ENCODE data around the gene MICAL2. TPM values are rescaled to one million over a fixed set of nuclear protein-coding genes. Genes with fewer than 3 reads are reported as not detected.
A peak's percentile ranks its signal among the peaks of the same experiment; 100 is the strongest.

MICAL2 gene, protein sequence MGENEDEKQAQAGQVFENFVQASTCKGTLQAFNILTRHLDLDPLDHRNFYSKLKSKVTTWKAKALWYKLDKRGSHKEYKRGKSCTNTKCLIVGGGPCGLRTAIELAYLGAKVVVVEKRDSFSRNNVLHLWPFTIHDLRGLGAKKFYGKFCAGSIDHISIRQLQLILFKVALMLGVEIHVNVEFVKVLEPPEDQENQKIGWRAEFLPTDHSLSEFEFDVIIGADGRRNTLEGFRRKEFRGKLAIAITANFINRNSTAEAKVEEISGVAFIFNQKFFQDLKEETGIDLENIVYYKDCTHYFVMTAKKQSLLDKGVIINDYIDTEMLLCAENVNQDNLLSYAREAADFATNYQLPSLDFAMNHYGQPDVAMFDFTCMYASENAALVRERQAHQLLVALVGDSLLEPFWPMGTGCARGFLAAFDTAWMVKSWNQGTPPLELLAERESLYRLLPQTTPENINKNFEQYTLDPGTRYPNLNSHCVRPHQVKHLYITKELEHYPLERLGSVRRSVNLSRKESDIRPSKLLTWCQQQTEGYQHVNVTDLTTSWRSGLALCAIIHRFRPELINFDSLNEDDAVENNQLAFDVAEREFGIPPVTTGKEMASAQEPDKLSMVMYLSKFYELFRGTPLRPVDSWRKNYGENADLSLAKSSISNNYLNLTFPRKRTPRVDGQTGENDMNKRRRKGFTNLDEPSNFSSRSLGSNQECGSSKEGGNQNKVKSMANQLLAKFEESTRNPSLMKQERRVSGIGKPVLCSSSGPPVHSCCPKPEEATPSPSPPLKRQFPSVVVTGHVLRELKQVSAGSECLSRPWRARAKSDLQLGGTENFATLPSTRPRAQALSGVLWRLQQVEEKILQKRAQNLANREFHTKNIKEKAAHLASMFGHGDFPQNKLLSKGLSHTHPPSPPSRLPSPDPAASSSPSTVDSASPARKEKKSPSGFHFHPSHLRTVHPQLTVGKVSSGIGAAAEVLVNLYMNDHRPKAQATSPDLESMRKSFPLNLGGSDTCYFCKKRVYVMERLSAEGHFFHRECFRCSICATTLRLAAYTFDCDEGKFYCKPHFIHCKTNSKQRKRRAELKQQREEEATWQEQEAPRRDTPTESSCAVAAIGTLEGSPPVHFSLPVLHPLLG
- total RNA-seq = 34.2 TPM

DNA sequence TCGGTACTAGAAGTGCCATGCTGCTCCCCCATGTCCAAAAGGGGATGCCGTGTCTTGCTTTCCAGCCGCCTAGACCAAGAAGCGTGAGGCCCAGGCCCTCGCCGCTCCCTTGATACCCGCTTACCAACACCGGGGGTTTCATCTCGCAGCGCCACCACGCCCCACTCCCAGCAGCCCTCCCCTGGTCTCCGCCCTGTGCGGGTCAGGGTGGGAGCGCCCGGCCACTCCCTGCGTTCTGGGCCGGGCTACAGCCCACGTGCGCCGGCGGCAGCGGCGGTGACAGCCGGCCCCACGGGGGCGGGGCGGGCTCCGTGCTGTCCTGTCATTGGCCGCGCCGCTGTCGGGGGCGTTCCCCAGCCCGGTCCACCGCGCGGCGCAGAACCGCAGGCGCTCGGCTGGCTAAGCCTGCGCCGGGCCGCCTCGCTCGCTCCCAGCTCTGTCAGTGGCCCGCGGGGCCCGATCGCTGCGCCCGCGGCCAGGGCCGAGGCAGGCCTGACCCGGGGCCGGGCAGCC, at the start of gene MICAL2:
TSS of gene MICAL2 (plus strand) at position 390 of the 513 bp plus-strand sequence. CDS start 51,566 bp downstream, outside the sequence.
- peak; percentile 63 to 87 (median 85) for DNase-seq (ENCODE audit: low read depth in 2 of 3, low spot score in 2 of 3)

DNA sequence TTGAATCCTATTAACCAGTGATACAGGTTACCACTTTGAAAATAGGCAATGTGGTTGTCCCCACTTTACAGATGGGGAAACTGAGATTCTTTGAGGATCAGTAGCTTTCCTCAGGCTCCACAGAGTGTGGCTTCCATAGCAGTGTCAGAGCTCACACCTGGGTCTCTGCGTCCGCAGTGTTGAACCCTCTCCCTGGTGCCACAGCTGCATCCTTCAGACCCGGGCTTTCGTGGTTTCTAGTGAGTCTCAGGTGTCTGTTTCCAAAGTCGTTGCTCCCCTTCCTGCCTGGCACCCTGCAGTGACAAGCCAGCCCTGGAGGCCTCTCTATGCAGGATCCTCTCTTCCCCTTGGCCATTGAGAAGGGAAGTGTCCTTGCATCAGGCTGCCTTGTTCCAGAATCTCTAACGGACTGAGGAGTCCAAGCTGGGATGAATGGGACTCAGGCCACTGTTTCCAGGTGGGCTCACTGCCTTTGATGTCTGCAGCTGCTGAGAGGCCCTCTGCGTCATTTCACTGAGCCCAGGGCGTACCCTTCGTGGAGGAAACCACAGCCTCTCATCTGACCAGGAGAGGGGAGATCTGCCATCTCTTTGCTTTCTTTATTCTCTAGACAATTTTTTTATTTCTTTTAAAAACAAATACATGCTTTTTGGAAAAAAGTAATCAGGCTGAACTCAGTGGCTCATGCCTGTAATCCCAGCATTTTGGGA, 48.4 kb upstream of the MICAL2 start:
- peak in 1 of 3 donors; percentile 51 for DNase-seq (ENCODE audit: low read depth in 2 of 3, low spot score in 2 of 3)

DNA sequence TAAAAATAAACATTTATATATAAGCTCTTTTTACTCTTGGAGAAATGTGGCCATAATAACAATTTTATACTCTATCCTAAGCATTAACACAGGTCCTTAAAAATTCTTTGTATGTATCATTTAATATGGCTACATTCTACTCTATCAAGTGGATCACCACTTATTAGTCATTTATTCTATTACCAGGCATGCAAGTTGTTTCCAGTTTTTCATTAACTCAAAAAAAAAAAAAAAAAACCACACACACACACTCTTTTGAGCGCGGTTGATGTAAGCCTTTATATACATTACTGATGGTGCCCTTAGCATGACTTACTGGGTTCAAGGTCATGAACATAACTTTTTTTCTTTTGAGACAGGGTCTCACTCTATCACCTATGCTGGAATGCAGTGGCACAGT, 47.1 kb upstream of the MICAL2 start:
- no peak for DNase-seq (ENCODE audit: low read depth in 2 of 3, low spot score in 2 of 3)

DNA sequence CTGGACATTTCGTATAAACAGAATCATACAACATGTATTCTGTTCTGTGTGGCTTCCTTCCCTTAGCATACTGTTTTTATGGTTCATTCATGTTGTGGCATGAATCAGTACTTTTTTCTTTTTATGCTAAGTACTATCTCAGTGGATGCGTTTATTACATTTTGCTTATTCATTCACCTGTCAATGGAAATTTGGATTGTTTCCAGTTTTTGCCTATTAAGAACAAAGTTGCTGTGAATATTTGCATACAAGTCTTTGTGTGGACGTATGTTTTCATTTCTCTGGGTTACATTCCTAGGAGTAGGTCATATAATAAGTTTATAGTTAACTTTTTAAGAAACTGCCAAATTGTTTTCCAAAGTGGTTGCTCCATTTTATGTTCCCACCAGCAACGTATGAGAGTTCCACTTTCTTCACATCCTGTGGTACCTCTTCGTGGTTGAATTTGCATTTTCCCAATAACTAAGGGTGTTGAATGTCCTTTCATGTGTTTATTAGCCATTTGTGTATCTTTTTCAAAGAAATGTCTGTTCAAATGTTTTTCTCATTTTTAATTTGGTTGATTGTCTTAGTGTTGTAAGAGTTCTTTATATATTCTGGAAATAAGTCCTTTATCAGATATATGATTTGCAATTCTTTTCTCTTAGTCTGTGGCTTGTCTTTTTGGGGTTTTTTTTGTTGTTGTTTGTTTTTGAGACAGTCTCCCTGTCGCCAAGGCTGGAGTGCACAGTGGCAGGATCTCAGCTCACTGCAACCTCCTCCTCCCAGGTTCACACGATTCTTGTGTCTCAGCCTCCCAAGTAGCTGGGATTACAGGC, 46.0 kb upstream of the MICAL2 start:
- DNase-seq (ENCODE audit: low read depth in 2 of 3, low spot score in 2 of 3) = no peak

DNA sequence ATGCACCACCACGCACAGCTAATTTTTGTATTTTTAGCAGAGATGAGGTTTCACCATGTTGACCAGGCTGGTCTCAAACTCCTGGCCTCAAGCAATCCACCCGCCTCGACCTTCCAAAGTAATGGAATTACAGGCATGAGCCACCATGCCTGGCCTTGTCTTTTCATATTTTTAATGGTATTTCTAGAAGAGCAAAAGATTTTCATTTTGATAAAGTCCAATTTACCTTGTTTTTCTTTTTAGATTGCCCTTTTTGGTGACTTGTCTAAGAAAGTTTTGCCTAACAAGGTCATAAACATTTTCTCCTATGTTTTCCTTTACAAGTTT, 45.5 kb upstream of the MICAL2 start:
- DNase-seq (ENCODE audit: low read depth in 2 of 3, low spot score in 2 of 3) = no peak

DNA sequence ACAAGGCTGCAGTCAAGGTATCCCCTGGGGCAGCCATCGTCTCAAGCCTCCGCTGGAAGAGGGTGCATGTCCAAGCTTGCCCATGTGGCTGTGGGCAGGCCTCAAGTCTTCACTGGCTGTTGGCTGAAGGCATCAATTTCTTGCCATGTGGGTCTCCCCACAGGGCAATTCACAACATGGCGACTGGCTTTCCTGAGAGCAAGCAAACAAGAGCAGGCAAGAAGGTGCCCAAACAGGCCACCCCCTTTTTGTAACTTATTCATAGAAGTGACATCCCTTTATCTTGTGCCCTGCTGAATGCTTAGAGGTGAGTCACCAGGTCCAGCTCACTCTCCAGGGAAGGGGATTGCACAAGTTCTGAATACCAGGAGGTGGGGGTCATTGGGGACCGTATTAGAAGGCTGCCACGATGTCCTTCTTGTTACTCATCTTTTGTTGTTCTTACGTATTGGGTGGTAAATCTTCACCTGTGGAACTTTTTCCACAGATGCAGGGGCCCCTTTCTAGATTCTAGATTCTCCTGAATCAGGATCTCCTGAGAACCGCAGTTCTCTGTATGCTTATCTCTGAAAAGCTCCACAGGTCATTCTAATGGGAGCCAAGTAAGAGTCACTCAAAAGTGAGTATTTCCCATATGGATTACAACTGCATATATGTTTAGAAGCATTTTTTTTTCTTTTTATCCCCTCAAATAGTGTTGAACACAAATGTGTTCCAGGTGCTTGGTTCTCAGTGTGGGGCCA, 44.2 kb upstream of the MICAL2 start:
- DNase-seq (ENCODE audit: low read depth in 2 of 3, low spot score in 2 of 3) = no peak

DNA sequence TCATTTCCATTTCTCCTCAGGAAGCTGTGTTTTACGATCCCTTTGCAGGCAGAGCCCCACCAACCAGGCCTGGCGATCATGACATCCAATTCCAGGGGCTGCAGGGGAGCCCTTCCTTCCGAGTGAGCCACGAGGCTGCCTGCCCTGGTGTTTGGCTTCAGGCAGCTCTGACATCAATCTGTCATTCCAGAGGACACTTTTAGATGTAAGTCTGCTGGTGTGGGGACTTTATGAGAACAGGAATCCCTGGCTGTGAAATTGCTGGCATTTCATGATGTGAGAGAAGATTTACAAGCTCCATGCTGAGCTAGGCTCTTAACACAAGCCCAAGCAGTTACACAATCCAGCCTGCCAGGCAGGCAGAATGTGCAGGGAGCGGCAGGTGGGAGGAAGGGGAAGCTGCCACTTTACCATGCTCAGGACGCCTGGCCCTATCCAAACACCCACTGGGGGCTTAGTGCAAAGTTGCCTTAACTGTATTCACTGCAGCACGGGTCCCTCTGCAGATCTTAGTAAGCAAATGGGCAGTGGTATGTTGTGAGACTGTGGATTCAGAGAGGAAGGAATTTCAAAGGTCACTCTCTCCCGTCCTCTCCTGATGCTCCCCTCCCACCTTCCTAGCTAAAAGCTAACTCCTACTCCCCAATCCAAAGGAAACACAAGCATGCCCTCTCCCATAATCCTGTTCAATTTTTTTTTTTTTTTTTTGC, 43.4 kb upstream of the MICAL2 start:
- DNase-seq (ENCODE audit: low read depth in 2 of 3, low spot score in 2 of 3) = peak in 1 of 3 donors; percentile 60

DNA sequence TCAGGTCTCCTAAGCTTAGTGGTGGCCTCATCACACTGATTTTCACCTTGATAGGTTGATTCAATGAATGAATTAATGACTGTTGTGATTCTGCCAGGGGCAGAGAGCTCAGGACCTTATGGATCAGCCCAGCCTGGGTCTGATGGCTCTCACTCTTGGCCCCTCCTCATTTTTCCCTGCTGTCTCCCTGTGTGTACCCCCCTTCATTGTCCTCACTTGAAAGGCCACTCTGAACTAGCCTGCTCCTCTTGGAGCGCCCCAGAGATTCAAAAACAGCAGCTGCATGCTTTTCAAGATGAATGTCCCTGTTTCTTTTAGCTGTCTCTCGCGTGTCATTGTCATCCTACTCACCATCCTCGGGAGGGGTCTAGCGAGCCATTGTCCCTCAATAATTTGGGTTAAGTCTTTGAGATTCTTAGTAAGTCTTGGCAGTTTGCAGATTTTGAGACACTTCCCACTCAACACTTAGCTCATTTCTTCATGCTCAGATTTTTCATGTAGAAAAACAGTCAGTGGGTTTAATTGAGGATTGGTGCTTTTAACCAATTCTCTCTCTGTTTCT, 42.5 kb upstream of the MICAL2 start:
- DNase-seq (ENCODE audit: low read depth in 2 of 3, low spot score in 2 of 3) = no peak

DNA sequence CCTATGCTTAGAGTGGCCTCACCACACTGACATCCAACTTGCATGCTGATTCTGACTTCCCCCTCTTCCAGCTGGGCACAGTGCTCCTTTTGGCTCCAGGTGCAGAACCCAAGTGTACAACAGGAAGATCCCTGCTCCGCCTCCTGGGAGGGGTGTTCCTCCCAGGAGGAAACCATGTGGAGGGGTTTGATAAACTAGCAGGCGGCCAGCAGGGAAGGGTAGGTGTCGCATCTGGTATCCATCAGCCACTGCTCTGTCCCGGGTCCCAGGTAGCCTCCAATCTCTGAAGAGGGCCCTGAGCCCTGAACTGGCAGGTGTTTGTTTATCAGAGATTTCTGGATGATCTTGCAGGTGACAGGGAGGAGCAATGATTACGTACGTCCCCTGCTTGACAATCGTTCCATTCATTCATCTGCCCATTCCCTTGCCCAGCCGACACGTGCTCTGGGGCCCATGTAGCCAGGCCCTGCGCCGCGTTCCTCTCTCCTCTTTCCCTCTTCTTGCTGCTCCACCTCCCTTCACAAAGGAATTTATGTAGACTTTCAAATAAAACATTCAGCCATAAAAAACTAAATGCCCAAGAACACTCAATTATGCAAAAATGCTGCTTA, 41.2 kb upstream of the MICAL2 start:
- DNase-seq (ENCODE audit: low read depth in 2 of 3, low spot score in 2 of 3) = no peak

DNA sequence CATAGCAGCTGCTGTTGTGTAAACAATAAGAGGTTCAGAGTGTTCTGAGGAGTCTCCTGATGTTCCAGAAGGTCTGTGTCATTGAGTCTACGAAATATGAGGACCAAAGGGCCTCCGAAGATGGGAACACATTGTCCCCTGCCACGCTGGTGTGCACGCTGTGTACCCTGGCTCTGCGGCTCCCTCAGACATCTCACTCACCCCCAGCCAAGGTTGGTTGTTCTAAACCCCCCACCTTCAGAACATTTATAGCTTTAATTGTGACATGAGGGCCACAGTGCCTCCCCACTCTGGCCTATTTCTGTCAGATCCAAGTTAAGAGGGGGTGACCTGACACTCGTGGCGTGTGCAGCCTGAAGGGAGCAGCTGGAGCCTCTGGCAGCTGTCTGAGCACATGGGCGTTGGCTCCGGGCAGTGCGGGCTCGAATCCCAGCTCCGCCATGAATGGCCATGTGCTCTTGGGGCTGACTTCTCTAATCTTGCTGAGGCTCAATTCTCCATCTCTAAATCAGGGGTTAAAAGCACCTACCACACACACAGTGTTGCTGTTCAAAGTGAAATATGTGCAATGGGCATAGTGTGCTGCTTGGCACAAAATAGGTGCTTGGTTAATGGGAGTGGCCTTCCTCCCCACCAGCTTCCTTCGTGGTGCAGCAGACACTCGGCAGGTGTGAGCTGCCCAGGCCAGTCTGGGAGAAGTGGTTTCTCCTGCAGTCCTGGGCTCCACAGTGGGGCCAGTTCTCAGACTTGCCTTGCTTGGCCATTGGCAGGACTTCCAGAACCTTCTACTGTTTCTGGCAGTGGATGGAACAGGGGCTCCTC, 39.7 kb upstream of the MICAL2 start:
- DNase-seq (ENCODE audit: low read depth in 2 of 3, low spot score in 2 of 3) = no peak

DNA sequence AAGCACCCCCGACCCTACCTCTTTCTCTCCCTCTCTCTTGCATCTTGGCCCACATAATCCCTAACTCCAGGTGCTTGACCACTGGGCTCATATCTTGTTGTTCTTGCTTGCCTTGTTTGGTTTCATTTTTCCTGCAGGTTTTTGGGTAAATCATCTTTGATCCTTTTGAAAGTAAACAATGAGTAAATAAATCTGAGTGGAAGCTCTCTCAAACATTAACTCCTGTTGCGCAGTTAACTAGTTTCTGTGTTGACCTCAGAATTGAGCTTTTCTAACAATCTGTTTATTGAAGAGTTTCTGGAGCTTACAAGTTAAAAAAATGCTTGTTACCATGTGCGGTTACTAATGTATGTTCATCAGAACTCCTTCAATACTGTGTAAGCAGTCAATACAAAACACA, 38.8 kb upstream of the MICAL2 start:
- no peak for DNase-seq (ENCODE audit: low read depth in 2 of 3, low spot score in 2 of 3)

DNA sequence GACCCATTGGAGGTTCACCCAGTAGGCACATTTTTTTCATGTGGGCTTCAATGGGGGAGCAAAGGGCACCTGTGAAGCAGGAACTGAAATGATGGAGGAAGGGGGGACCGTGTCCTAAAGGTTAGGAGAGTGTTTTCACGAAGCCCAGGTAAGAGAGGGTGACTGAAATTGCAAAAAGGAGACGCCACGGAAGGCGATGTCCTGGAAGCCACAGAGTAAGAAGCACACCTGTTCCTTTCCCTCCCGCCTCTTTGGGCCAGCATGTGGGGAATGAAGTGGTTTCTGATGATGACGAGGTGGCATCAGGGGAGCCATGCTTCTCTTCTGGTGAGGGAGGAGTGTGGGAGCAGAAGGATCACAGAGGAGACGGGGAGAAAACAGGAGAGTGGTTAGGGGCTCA, 37.0 kb upstream of the MICAL2 start:
- no peak for DNase-seq (ENCODE audit: low read depth in 2 of 3, low spot score in 2 of 3)

DNA sequence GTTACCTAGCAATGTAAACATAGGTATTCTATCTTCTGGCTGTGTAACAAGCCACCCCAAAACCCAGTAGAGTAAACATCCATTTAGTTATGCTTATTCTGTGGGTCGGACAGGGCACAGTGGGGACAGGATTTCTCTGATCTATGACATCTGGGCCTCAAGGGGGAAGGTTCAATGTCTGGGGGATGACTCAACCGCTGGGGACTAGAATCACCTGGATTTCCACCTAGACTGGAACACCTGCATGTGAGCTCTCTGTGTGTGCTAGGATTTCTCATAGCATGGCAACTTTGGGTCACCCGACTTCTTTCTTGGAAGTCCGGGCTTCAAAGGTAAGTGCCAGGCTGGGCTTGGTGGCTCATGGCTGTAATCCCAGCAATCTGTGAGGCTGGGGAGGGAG, 36.5 kb upstream of the MICAL2 start:
- DNase-seq (ENCODE audit: low read depth in 2 of 3, low spot score in 2 of 3) = no peak

DNA sequence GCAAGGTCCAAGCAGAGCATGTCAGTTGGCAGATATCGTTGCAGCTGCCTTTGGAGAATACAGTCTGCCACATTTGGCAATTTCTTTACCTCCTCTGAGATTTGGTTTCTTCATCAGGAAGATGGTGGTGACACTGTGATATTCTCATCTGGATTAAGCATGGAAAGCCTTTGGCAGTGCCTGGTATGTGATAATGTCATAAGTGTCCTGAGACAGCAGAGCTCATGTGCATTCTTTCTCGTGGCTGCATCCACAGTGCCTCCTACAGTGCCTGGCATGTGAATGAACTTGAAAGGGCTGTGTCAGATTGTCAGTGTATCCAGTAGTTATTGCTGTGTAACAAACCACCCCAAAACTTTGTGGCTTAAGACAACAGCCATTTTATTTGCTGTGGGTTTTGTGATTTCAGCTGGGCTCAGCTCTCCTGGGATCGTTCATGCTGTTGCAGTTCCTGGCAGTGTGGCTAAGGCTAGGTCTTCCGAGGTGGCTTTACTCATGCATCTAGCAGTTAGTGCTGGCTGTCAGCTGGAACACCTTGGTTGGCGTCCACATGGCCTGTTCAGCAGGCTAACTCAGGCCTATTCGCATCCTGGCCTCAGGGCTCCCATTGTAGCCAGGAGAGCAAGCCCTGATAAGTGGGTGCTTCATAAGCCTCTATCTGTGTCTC, 35.7 kb upstream of the MICAL2 start:
- no peak for DNase-seq (ENCODE audit: low read depth in 2 of 3, low spot score in 2 of 3)

DNA sequence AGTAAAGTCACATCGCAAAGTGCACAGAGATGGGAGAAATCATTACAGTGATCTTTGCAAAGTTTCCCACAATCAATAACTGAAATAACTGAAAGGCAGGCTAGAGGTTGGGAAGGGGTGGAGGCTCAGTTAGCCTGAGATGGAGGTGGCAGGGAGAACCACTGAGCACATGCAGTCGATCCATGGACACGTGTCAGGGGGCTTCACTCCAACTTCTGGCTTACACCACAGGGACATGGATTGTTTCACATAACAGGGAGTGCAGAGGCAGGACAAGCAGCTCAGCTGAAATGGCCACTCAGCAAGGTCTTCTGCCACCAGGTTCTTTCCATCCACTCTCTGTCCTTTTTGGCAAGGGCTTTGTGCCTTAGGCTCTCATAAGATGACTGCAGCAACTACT, 35.1 kb upstream of the MICAL2 start:
- no peak for DNase-seq (ENCODE audit: low read depth in 2 of 3, low spot score in 2 of 3)
